ENCODE measurements around the gene PTPA.
A peak's percentile ranks its signal among the peaks of the same experiment; 100 is the strongest.

PTPA gene

DNA sequence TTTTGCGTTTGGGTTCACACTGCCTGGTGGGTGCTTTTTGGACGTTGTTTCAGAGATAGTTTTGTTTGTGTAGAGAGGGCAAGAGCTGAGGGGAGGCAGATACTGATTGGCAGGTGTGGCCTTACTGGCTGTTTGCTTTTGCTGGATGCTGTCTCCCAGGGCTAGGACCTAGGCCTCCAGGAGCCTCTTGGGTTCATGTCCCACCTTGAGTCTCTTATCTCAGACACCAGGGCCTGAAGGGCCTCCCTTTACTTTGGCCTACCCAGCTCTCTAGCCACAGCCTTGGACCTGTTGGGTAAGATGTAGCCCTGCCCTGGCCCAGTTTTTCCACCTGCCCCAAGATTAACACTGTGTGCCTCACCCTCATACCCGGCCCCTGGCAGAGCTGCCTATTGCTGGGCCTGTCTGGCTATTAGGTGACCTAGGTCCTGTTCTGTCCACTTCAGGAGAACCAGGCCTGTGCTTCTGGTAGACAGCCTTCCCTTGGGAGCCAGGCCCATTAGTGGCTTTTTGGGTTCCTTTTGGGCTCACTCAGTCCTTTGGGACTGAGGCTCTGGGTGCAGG is 13.4 kb downstream of the PTPA start:
- Histone ChIP-seq H3K27ac (ENCODE audit: extremely low read depth, low read depth, low read length) (no peak overlapping the region), H3K4me3 (ENCODE audit: low read depth, low read length) (no peak overlapping the region), H3K36me3 (ENCODE audit: control insufficient read depth in 2 of 2, insufficient read depth in 1 of 2, low read length in 2 of 2) (peaks cover 4 to 69% of the 10 kb centered on the region in 2 experiments; a peak in 2 of 3 replicates), H3K4me1 (ENCODE audit: control insufficient read depth, insufficient read depth, low read length) (no peaks in the 10 kb centered on the region), H3K9me3 (ENCODE audit: control insufficient read depth, insufficient read depth, low read depth, low read length) (no peaks in the 10 kb centered on the region)
- ChIA-PET CTCF (interaction anchor here (0.6 to 23.6 kb wide), 4 partner anchors 13 to 518 kb away, joined by 3 to 507 read pairs (median 4); partner anchors contain the start of genes C9orf50 and NTMT1), POLR2A (interaction anchor here (1.4 kb wide), 1 partner anchor 10 kb away, joined by 3 read pairs; no protein-coding TSS in a partner anchor)
- TF ChIP-seq ZNF324 (tag by site-specific recombination; IDR thresholded peaks at IDR 0.05): no peak
- no peak for TF ChIP-seq IKZF3 (tag by site-specific recombination; IDR thresholded peaks at IDR 0.05)
- peak; percentile 38 for TF ChIP-seq GLIS1 (tag by site-specific recombination; IDR thresholded peaks at IDR 0.05)

DNA sequence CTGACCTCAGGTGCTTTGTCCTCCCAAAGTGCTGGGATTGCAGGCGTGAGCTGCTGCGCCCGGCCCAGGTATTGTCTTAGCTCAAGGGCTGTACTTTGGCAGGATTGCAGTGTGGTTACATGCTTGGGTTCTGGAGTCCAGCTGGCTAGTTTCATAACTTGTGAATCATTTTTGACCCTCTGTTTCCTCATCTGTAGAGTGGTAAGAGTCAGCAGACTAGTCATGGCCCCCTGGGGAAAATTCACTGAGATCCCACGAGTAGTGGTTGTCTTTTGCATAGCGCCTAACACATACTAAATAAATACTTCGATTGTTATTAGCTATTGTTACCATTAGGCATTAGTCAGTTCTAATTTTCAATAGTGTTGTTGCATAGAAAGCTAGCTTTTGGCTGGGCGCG is 14.3 kb downstream of the PTPA start:
- H3K9me3 ChIP-seq (ENCODE audit: control insufficient read depth, insufficient read depth, low read depth, low read length): no peaks in the 10 kb centered on the region
- CTCF ChIA-PET: interaction anchor here (0.6 to 23.6 kb wide), 8 partner anchors 13 to 658 kb away, joined by 3 to 507 read pairs (median 3); partner anchors contain the start of genes C9orf50 and NTMT1
- POLR2A ChIA-PET: no interaction called here
- TF ChIP-seq ZNF423 (tag by site-specific recombination; IDR thresholded peaks at IDR 0.05) (no peak), ZNF473 (tag by site-specific recombination; IDR thresholded peaks at IDR 0.05) (no peak), ZNF146 (tag by site-specific recombination; IDR thresholded peaks at IDR 0.05) (no peak), ZNF350 (tag by site-specific recombination; IDR thresholded peaks at IDR 0.05) (no peak), HOXC10 (CRISPR knock-in tag; IDR thresholded peaks at IDR 0.05) (no peak), FEZF1 (tag by site-specific recombination; IDR thresholded peaks at IDR 0.05) (no peak), ZNF791 (tag by site-specific recombination; IDR thresholded peaks at IDR 0.05) (no peak), ZNF513 (tag by site-specific recombination; IDR thresholded peaks at IDR 0.05) (no peak)
- TF ChIP-seq, protein P1, sequence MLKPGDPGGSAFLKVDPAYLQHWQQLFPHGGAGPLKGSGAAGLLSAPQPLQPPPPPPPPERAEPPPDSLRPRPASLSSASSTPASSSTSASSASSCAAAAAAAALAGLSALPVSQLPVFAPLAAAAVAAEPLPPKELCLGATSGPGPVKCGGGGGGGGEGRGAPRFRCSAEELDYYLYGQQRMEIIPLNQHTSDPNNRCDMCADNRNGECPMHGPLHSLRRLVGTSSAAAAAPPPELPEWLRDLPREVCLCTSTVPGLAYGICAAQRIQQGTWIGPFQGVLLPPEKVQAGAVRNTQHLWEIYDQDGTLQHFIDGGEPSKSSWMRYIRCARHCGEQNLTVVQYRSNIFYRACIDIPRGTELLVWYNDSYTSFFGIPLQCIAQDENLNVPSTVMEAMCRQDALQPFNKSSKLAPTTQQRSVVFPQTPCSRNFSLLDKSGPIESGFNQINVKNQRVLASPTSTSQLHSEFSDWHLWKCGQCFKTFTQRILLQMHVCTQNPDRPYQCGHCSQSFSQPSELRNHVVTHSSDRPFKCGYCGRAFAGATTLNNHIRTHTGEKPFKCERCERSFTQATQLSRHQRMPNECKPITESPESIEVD (tag by site-specific recombination; IDR thresholded peaks at IDR 0.05): no peak
- H3K36me3 ChIP-seq (ENCODE audit: control insufficient read depth in 2 of 2, insufficient read depth in 1 of 2, low read length in 2 of 2): peaks cover 4 to 76% of the 10 kb centered on the region in 2 experiments; a peak in 2 of 3 replicates
- no peak overlapping the region for H3K27ac ChIP-seq (ENCODE audit: extremely low read depth, low read depth, low read length)
- H3K4me1 ChIP-seq (ENCODE audit: control insufficient read depth, insufficient read depth, low read length): no peaks in the 10 kb centered on the region
- no peak overlapping the region for H3K4me3 ChIP-seq (ENCODE audit: low read depth, low read length)

GRCh38 chr9:129126749-129127618 is 15.8 kb downstream of the PTPA start:
- H3K4me3 ChIP-seq (ENCODE audit: low read depth, low read length): no peak overlapping the region
- POLR2A ChIA-PET: no interaction called here
- TF ChIP-seq ZIC2 (tag by site-specific recombination; IDR thresholded peaks at IDR 0.05): peak; percentile 50; the same call in 1 of the 2 replicates
- TF ChIP-seq PRDM1 (tag by site-specific recombination; IDR thresholded peaks at IDR 0.05): no peak
- peak; percentile 61; the same call in 1 of the 2 replicates for TF ChIP-seq ZBTB17 (tag by site-specific recombination; IDR thresholded peaks at IDR 0.05)
- H3K36me3 ChIP-seq (ENCODE audit: control insufficient read depth in 2 of 2, insufficient read depth in 1 of 2, low read length in 2 of 2): peaks cover 4 to 74% of the 10 kb centered on the region in 2 experiments; a peak in 2 of 3 replicates
- CTCF ChIA-PET: interaction anchor here (0.6 to 23.6 kb wide), 5 partner anchors 12 to 495 kb away, joined by 3 to 507 read pairs (median 5); partner anchors contain the start of genes C9orf50 and NTMT1
- H3K27ac ChIP-seq (ENCODE audit: extremely low read depth, low read depth, low read length): no peak overlapping the region
- H3K9me3 ChIP-seq (ENCODE audit: control insufficient read depth, insufficient read depth, low read depth, low read length): no peaks in the 10 kb centered on the region
- no peaks in the 10 kb centered on the region for H3K4me1 ChIP-seq (ENCODE audit: control insufficient read depth, insufficient read depth, low read length)

Measured in HEK293 (cell line).